GM21526 (cell line): ENCODE results near the gene EGFR.

ENCODE experiments used
- ATAC-seq: cut with Tn5 transposase; IDR thresholded peaks from one replicate; pipeline ENCODE4 v1.9.1; 2021; ENCODE audit warnings: moderate library complexity; ENCODE audit not compliant: unreplicated experiment, low FRiP score

Gene EGFR

DNA sequence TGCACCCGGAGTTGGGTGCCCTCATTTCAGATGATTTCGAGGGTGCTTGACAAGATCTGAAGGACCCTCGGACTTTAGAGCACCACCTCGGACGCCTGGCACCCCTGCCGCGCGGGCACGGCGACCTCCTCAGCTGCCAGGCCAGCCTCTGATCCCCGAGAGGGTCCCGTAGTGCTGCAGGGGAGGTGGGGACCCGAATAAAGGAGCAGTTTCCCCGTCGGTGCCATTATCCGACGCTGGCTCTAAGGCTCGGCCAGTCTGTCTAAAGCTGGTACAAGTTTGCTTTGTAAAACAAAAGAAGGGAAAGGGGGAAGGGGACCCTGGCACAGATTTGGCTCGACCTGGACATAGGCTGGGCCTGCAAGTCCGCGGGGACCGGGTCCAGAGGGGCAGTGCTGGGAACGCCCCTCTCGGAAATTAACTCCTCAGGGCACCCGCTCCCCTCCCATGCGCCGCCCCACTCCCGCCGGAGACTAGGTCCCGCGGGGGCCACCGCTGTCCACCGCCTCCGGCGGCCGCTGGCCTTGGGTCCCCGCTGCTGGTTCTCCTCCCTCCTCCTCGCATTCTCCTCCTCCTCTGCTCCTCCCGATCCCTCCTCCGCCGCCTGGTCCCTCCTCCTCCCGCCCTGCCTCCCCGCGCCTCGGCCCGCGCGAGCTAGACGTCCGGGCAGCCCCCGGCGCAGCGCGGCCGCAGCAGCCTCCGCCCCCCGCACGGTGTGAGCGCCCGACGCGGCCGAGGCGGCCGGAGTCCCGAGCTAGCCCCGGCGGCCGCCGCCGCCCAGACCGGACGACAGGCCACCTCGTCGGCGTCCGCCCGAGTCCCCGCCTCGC, at the start of gene EGFR:
Gene EGFR, plus strand, starts transcription at position 657 of the 830 bp plus-strand sequence. CDS start 261 bp downstream, outside the sequence.
- no peak for ATAC-seq

DNA sequence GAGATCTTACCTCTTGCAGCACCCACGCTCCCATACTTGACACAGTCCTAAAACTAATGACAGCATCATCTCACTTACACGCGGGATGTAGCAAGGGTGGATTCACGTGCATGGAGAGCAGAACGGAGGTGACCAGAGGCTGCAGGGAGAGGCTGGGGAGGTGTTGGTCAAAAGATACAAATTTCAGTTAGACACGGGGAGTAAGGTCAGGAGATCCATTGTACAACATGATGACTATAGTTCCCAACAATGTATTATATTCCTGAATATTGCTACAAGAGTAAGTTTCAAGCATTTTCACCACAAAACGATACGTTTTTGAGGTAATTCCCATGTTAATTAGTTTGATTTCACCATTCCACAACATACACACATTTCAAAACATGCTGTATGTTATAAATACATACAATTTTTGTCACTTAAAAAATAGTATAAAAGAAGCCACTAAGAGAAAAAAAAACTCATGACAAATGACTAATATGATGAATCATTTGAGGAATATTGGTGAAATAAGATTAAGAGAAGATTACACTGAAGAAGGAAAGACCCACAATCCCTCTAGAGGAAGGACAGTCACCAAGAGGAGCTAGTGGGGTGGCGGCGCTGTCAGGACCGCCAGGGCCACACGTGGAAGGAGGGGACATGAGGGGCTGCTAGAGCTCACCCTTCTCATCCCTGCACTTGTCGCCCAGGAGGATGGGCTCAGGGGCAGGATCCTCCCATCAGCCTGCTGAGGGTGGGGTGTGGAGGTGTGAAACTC, 49.4 kb upstream of the EGFR start:
- no peak for ATAC-seq

DNA sequence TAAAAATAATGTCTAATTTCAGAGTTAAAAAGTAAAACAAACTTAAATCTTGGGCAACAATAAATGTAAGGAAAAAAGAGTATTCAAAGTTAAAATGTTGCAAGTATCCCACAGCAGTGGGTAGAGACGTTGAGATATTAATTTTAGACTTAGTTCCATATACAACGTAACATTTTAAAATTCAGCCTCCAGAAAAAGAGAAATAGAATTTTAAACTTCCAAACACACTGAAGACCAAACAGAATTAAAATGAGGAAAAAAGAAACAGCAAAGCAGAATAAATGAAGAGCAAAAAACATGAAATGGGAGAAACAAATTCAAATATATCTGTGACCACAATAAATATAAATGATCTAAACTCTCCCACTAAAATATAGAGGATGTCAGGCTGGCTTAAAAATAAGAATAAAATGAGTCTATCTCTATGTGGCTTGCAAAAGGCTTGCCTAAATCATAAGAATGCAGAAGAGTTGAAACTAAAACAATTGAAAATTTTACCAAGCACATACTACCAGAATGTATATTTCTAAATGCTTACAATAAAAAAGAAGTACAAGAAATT, 46.0 kb upstream of the EGFR start:
- ATAC-seq: no peak

DNA sequence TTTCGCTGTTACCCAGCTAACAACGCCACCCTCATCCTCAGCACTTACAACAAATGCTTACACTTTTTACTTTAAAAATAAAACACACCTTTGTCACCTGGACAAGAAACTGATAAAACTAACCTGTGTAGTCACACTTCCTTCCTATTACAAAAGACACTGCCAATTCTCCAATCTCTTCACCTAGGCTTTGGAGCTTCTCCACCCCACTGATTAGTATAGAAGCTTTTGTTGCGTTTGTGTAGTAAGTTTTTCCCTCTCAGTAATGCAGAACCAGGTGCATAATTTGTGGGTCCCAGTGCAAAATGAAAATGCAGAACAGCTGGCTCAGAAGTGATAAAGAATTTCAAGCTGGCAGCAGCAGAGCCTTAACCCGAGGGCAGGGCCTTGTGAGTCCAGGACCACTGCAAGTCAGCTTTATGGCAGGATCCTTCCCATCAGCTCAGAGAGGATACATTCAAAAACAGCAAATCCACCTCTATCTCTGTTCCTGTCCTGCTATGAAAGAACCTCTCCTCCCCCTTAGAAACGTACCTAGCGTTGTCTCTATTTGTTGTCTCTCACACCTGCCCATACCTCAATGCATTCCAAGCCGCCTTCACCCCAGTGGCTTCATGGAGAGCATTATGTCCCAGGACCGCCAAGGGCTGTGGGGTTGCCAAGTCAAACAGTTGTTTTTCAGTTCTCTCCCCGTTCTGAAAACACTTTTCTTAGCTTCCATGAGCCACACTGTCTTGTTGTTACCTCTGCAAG, 40.3 kb upstream of the EGFR start:
- ATAC-seq: no peak

DNA sequence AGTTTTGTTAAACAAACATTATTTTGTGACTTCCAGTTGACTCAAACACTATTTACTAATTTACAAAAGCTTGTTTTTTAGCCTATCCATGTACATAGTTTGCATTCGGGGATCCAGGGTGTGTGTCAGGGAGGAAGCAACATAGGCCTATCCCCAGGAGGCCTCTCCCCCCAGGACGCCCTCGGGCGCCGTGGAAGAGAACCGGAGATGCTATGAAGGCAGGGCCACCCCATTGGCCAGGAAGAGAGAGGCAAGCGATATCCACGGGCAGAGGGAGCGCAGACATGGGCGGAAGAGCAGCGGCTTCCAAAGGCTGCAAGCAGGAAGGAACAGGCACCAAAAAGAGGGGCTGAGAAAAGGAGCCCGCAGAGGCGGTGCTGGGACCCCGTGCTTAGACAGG, 38.3 kb upstream of the EGFR start:
- ATAC-seq: no peak

DNA sequence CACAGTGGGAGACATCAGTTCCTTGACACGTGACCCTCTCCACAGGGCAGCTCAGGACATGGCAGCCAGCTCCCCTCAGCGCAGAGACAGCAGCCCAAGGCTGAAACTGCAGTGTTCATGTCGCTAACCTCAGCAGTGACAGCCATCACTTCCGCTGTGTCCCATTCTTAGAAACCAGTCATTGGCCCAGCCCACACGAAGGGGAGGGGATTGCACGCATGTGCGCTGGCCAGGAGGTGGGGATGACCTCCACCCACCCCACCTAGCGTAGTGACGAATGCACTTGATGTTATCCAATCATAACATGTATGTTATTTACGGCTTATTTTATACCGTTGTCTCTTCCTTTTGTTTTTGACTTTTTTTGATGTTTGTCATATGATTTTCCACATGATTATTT, 36.9 kb upstream of the EGFR start:
- no peak for ATAC-seq

DNA sequence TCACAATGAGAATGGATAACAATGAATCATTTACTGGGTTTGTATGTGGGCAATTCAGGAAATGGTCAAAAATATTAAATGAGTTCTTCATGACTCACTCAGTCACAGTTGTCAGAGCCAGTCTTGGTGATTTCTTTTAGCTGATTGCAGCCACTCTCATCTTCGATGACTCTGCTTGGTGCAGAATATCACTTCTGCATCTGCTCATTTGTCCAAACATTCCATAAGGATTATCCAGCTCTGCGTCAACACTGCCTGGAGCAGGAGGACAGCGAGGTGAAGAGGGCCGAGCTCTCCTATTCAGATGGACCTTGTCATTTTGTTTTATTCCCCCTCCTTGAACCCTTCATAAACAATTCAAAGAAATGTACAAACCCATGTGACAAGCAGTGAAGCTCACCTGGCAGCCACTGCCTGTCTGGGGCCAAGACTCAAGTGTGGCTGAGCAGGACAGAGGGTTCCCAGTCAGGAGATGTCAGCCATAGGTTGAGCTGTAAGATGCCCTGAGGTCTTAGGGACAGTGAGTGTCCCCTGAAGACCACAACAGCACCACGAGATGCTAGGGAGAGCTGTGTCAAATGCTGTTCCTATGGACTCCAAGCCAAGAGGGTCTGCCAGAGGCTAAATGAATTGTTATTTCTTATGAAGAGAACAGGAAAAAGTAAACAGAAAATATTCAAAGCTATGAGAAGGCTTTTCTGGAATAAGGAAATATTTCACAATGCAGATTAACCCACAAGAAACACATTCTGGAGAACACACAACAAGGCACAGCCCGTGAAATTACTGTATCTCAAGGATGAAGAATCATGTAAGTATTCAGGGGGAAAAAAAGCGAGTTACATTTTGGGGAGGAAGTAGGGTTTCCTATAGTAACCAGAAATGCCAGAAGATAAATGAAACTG, 33.1 kb upstream of the EGFR start:
- no peak for ATAC-seq

DNA sequence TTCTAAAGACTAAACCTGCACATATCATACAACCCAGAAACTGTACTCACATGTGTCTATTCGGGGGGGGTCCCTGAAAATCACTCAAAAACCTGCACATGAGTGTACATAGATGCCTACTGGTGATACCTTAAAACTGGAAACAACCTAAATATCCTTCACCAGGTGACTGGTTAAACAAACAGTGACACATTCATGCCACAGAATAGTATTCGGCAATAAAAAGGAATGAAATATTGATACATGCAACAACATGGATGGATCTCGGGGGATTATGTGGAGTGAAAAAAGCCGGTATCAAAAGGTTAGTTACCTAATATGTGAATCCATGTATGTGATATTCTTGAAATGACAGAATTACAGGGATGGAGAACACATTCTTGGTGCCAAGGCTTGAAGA, 32.1 kb upstream of the EGFR start:
- no peak for ATAC-seq

DNA sequence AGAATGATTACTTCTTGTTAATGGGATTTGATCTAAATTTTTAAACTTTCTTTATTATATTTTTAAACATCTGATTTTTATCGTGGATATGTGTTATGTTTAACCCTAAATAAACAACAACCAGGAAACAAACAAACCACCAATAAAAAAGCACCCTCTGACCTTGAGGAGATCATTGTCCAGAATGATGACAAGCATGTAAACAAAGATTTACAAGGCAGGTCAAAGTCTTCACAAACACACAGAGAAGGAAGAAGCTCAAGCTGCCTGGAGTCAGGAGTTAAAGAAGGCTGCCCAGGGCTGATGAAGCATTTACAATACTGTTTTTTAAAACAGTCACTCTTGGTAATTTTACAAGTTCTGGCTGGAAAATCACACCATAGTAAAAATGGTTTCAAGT, 31.0 kb upstream of the EGFR start:
- no peak for ATAC-seq

DNA sequence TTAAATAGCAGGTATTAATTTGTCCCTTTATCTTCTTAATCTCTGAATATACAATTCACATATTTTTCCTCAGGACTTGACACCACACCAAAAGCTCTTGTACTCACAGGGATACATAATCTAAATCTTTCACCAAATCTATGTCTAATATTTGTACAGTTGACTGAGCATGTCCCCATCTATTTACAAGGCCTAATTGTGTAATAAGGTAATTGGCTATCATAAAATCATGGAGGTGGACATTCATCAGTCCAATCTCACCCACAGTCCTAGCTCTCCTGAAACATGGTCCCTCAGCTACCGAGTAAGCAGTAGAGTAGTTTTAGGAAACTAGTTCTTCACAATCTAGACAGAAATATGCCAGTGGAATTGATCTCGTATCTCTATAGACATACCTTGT, 30.3 kb upstream of the EGFR start:
- ATAC-seq: no peak

DNA sequence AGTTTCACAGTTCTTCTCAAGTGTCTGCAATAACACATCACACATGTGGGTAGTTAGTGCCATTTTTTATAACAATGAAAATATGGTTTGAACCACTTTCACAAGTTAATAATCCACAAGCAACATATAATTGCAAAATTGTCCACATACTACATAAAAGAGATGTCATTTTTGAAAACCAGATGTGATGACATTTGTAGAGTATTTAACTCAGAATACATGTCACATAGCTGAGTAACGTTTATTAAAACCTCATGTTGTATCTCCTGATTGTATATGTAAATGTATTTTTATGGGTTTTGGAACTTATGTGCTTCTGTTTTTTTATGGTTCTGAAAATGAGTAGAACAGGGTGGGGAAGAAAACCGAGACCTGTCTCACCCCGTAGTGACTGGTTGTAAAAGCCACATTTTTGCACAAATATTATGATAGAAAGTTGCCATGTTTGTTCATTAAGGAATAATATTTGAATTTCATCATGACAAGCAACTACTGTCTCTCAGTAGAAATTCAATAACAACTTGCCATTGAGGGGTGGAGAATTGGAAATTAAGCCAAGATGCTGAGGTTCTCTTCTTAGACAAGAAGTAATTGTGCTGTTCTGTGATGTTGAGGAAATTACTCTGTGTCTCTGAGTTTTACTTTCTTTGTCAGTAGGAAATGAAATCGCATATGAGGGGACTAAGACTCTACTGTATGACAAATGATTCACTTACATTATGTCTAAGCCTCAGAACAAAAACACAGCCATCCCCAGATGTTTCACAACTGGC, 29.2 kb upstream of the EGFR start:
- ATAC-seq: no peak

DNA sequence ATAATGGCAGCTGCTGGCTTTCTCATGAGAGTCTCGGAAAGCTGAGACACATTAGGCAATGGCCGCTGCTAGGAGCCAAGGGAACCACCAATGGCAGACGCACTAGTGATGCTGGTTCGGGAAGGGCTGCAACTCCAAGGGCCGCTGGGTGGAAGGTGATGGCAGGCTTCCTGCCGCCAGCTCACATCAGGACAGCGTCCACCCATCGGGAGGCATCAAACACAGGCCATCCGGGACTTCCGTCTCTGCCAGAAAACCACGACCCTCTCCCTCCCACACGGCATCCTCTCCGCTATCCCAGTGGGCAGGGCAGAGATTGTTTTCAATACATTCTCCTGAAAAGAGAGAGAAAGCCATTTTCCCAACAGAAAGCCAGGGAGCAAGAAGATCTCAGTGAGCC, 27.5 kb upstream of the EGFR start:
- no peak for ATAC-seq

DNA sequence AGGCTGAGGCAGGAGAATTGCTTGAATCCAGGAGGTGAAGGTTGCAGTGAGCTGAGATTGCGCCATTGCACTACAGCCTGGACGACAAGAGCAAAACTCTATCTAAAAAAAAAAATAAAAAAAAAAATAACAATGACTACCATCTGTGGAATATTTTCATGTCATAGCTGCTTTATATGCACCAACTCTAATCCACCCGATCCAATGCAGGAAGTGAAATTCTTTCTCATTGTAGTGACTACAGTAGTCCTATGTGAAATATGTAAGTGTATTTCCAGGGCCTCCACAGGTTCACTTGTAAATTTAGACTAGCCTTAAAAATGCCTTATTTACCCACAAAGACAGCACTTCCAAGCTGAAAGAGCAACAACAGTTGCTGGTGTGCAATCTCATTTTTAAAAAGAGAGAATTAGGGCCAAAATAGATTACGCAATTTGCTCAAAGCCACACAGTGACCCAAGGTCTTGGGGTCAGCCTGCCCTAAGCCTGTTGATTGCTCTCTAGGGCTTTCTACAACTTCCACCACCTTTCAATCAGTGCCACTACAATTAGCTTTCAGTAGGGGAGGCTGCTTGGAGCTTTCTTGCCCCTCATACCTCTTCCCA, 25.8 kb upstream of the EGFR start:
- ATAC-seq: no peak

DNA sequence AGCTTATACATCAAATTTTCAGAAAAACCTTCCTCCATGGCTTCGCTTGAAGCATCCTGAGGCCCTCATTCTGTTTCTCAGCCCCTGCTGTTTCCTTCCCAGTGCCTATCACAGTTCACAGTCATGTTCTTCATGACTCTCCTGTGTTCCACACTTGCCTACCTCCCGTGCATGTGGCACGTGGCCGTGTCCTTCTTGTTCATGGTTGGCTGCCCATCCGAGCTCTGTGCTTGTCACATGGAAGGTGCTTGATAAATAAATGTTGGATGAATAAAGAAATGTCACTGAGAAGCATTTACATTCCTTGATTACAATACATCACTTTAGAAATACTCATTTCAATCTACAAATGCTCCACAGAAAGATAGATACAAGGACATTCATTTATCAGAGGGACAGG, 23.7 kb upstream of the EGFR start:
- ATAC-seq: no peak

DNA sequence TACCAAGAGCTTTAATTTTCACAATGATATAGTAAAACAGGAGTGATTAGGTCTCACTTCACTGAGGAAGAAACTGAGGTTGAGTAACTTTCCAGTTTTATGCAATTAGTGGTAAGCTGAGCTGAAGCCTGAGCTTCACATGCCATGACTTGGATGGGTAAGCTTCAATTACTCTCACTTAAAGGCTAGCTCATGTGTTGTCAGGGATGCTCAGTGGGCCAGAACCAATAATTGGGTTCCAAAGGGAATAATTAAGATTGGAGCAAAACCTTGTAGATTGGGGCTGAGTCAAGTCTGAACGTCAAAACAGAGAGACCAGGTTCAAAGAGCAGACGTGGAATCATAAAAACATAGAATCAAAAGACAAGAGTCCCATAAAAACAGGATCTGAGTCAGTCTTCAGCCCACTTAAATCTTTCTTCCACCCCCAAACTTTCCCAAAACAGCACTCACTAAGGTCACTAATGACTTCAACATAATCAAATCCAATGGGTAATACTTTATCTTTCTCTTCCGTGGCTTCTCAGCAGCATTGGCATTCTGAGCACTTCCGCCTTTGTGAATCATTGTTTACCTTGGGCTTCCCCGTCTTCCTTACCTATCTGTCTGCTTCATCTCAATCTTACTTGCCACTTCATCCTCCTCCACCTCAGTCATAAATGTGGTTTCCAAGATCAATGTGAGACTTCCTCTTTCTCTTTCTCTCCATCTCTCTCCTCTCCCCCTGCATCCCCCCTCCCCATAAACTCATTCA, 23.0 kb upstream of the EGFR start:
- ATAC-seq: peak; percentile 72

DNA sequence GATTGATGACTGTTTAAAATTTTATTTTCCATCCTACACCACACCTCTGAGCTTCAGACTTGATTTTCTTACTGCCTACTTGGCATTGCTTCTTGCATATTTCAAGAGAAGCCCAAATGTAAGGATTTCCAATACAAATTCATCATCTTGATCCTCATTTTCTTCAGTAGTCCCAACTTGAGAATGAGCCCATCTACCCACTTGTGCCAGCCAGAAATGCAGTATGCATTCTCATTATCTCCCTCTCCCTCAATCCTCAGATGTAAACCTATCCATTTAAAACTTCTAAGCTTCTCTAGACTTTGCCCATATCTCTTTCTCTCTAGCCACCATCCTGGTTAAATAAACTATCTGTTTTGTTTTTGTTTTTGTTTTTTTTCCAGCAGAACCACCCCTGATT, 22.4 kb upstream of the EGFR start:
- peak; percentile 13 for ATAC-seq

DNA sequence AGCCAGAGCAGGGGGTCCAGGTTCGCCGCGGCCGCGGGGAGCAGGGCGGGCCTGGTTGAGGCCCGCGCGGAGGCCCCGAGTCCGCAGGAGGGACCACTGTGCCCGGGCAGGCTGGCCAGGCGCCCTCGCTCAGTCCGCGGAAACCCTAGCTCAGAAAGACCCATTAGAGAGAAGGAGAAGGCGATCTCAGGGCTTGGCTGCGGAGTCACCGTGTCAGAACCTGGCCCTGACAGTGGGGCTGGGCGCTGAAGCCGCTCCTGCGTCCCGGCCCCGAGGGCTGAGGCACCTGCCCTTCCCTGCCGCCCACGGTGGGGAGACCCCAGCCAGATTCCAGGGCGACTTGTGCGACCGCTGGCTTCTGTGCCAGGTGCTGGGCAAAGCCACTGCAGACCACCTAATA, 14.2 kb upstream of the EGFR start:
- no peak for ATAC-seq

DNA sequence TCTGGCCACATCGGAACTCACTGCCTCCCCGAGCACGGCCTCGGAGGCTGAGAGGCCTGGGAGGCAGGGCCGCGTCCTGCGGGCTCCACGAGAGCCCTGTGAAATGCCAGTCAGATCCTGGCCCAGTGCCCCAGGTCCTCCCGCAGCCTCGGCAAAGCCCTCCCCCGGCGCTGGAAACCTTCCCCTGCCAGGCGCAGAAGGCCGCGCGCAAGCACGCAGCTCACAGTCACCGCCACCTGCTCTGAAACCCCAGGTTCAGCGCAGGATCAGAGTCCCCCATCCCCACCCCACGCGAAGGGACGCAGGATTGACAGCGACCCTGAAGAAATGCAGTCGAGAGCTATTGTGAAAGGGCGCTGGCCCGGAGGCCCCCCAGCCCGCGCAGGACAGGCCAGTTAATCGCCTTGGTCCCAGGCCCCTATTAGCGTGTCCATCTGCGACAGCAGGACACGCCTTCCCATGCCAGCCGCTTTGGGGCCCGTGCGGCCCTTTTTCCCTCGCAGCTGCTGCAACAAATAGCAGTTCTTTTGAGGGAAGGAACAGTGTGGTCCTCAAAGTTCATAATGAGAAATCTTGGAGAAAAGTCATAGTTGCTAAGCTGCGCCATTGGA, 13.5 kb upstream of the EGFR start:
- ATAC-seq: no peak
